A549 (cell line): ENCODE results near the gene CDK4.

ENCODE experiments used
- ESRRA ChIP-seq: fragments of 150-350 bp; IDR thresholded peaks from 2 replicates; pipeline ENCODE4 v1.6.1; 2014; ENCODE audit warnings: mild to moderate bottlenecking, low read length, borderline replicate concordance
- HEYL ChIP-seq: fragments of 250-450 bp; sonication (Bioruptor Pico); IDR thresholded peaks from 2 replicates; pipeline ENCODE4 v1.8.0; 2021; ENCODE audit warnings: mild to moderate bottlenecking, moderate library complexity
- HOXA7 ChIP-seq: fragments of 250-450 bp; sonication (Bioruptor Pico); IDR thresholded peaks from 2 replicates; pipeline ENCODE4 v1.5.0; 2020; ENCODE audit warnings: mild to moderate bottlenecking, moderate library complexity
- KDM5A ChIP-seq: fragments of 200-600 bp; sonication (generic); IDR thresholded peaks from 2 replicates; pipeline ENCODE4 v1.6.1; 2016; ENCODE audit warnings: antibody characterized with exemption, mild to moderate bottlenecking
- MAFK ChIP-seq: fragments of 450-650 bp; IDR thresholded peaks from 2 replicates; pipeline ENCODE4 v1.6.1; 2014; ENCODE audit not compliant: partially characterized antibody
- PHF8 ChIP-seq: fragments of 200-600 bp; sonication (generic); IDR thresholded peaks from 2 replicates; pipeline ENCODE4 v1.6.1; 2016; ENCODE audit warnings: low read depth, mild to moderate bottlenecking, antibody characterized with exemption, moderate library complexity, borderline replicate concordance
- POLR2A ChIP-seq: IDR thresholded peaks from 2 replicates; pipeline ENCODE4 v1.6.1; 2012; ENCODE audit warnings: mild to moderate bottlenecking, low read length
- POLR2AphosphoS2 ChIP-seq: conservative IDR thresholded peaks from 2 replicates; pipeline ENCODE4 v1.6.1; 2012; ENCODE audit warnings: low read length, improper control_type of control experiment, inconsistent platforms
- SMC3 ChIP-seq: fragments of >200 bp; sonication (Bioruptor Twin); formaldehyde crosslinking; IDR thresholded peaks from 3 replicates; pipeline ENCODE4 v1.6.1; 2018; ENCODE audit warnings: inconsistent platforms
- TF ChIP-seq, protein P1 (sequence below): fragments of >200 bp; sonication (Bioruptor Twin); formaldehyde crosslinking; IDR thresholded peaks from 3 replicates; pipeline ENCODE4 v1.5.1; 2016
- TF ChIP-seq, protein P2 (sequence below): fragments of 200-600 bp; sonication (generic); IDR thresholded peaks from 2 replicates; pipeline ENCODE4 v1.6.1; 2016; ENCODE audit warnings: antibody characterized with exemption, mild to moderate bottlenecking, moderate library complexity
- TF ChIP-seq, protein P3 (sequence below): fragments of 150-350 bp; IDR thresholded peaks from 2 replicates; pipeline ENCODE4 v1.6.1; 2014; ENCODE audit warnings: low read depth, mild to moderate bottlenecking, low read length
- TF ChIP-seq, protein P4 (sequence below): IDR thresholded peaks from 2 replicates; pipeline ENCODE4 v1.6.1; 2012

DNA sequence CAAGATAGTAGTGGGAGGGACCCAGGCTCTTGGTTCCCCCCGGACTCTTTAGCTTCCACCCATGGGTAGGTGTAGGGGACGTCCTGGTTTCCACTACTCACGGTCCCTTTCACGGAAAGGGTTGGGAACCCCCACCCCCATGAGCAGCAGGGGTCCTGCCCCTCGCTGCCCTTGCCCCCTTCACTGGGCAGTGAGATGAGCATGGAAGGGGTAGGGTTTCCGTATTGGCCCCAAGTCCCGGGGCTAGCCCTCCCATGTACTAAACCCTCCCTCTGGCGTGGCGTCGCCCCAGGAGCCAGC is 26.3 kb downstream of the CDK4 start:
- no peak for TF ChIP-seq MAFK
- peak; percentile 20; the same call in 1 of the 2 replicates for TF ChIP-seq POLR2A
- TF ChIP-seq, protein P1, sequence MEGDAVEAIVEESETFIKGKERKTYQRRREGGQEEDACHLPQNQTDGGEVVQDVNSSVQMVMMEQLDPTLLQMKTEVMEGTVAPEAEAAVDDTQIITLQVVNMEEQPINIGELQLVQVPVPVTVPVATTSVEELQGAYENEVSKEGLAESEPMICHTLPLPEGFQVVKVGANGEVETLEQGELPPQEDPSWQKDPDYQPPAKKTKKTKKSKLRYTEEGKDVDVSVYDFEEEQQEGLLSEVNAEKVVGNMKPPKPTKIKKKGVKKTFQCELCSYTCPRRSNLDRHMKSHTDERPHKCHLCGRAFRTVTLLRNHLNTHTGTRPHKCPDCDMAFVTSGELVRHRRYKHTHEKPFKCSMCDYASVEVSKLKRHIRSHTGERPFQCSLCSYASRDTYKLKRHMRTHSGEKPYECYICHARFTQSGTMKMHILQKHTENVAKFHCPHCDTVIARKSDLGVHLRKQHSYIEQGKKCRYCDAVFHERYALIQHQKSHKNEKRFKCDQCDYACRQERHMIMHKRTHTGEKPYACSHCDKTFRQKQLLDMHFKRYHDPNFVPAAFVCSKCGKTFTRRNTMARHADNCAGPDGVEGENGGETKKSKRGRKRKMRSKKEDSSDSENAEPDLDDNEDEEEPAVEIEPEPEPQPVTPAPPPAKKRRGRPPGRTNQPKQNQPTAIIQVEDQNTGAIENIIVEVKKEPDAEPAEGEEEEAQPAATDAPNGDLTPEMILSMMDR: no peak
- no peak for TF ChIP-seq SMC3
- TF ChIP-seq, protein P2, sequence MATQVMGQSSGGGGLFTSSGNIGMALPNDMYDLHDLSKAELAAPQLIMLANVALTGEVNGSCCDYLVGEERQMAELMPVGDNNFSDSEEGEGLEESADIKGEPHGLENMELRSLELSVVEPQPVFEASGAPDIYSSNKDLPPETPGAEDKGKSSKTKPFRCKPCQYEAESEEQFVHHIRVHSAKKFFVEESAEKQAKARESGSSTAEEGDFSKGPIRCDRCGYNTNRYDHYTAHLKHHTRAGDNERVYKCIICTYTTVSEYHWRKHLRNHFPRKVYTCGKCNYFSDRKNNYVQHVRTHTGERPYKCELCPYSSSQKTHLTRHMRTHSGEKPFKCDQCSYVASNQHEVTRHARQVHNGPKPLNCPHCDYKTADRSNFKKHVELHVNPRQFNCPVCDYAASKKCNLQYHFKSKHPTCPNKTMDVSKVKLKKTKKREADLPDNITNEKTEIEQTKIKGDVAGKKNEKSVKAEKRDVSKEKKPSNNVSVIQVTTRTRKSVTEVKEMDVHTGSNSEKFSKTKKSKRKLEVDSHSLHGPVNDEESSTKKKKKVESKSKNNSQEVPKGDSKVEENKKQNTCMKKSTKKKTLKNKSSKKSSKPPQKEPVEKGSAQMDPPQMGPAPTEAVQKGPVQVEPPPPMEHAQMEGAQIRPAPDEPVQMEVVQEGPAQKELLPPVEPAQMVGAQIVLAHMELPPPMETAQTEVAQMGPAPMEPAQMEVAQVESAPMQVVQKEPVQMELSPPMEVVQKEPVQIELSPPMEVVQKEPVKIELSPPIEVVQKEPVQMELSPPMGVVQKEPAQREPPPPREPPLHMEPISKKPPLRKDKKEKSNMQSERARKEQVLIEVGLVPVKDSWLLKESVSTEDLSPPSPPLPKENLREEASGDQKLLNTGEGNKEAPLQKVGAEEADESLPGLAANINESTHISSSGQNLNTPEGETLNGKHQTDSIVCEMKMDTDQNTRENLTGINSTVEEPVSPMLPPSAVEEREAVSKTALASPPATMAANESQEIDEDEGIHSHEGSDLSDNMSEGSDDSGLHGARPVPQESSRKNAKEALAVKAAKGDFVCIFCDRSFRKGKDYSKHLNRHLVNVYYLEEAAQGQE: no peak
- no peak for TF ChIP-seq ESRRA
- TF ChIP-seq, protein P3, sequence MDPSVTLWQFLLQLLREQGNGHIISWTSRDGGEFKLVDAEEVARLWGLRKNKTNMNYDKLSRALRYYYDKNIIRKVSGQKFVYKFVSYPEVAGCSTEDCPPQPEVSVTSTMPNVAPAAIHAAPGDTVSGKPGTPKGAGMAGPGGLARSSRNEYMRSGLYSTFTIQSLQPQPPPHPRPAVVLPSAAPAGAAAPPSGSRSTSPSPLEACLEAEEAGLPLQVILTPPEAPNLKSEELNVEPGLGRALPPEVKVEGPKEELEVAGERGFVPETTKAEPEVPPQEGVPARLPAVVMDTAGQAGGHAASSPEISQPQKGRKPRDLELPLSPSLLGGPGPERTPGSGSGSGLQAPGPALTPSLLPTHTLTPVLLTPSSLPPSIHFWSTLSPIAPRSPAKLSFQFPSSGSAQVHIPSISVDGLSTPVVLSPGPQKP: no peak
- no peak for TF ChIP-seq PHF8
- TF ChIP-seq HEYL (CRISPR knock-in tag): no peak
- TF ChIP-seq, protein P4, sequence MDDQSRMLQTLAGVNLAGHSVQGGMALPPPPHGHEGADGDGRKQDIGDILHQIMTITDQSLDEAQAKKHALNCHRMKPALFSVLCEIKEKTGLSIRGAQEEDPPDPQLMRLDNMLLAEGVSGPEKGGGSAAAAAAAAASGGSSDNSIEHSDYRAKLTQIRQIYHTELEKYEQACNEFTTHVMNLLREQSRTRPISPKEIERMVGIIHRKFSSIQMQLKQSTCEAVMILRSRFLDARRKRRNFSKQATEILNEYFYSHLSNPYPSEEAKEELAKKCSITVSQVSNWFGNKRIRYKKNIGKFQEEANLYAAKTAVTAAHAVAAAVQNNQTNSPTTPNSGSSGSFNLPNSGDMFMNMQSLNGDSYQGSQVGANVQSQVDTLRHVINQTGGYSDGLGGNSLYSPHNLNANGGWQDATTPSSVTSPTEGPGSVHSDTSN: no peak
- no peak for TF ChIP-seq KDM5A
- no peak for TF ChIP-seq POLR2AphosphoS2
- no peak for TF ChIP-seq HOXA7 (CRISPR knock-in tag)
